ENCODE data around the gene USP24.

Gene USP24

GRCh38 chr1:55021942-55022546, 193.1 kb downstream of the USP24 start:
- TF ChIP-seq ZBTB7A (IDR thresholded peaks at IDR 0.05; ENCODE audit: low read depth) (no peak), TAF1 (IDR thresholded peaks at IDR 0.05; ENCODE audit: low read depth) (no peak; the same call in 1 of the 2 replicates), MAX (IDR thresholded peaks at IDR 0.05) (peak; percentile 53; the same call in 1 of the 2 replicates), TEAD4 (IDR thresholded peaks at IDR 0.05) (no peak), CEBPB (IDR thresholded peaks at IDR 0.05) (no peak), CREB1 (IDR thresholded peaks at IDR 0.05; ENCODE audit: low read depth) (no peak), USF1 (IDR thresholded peaks at IDR 0.05) (no peak), YY1 (IDR thresholded peaks at IDR 0.05; ENCODE audit: low read depth) (no peak), RAD21 (IDR thresholded peaks at IDR 0.05; ENCODE audit: low read depth) (peak; percentile 96), NFIC (IDR thresholded peaks at IDR 0.05) (no peak), EP300 (IDR thresholded peaks at IDR 0.05; ENCODE audit: borderline replicate concordance) (no peak), REST (IDR thresholded peaks at IDR 0.05; ENCODE audit: low read depth) (no peak), EGR1 (IDR thresholded peaks at IDR 0.05) (no peak), FOXM1 (IDR thresholded peaks at IDR 0.05; ENCODE audit: borderline replicate concordance, low read depth) (no peak), TCF12 (IDR thresholded peaks at IDR 0.05; ENCODE audit: low read depth) (no peak)

GRCh38 chr1:55018395-55018794, 196.8 kb downstream of the USP24 start:
- no peak for TF ChIP-seq TEAD4 (IDR thresholded peaks at IDR 0.05)
- TF ChIP-seq FOXM1 (IDR thresholded peaks at IDR 0.05; ENCODE audit: borderline replicate concordance, low read depth): no peak
- no peak for TF ChIP-seq MAX (IDR thresholded peaks at IDR 0.05)
- no peak for TF ChIP-seq CEBPB (IDR thresholded peaks at IDR 0.05)
- TF ChIP-seq RAD21 (IDR thresholded peaks at IDR 0.05; ENCODE audit: low read depth): no peak
- no peak for TF ChIP-seq YY1 (IDR thresholded peaks at IDR 0.05; ENCODE audit: low read depth)
- no peak for TF ChIP-seq CREB1 (IDR thresholded peaks at IDR 0.05; ENCODE audit: low read depth)

Measured in Ishikawa (cell line).